Measurements from ENCODE around the gene SNN.

DNA sequence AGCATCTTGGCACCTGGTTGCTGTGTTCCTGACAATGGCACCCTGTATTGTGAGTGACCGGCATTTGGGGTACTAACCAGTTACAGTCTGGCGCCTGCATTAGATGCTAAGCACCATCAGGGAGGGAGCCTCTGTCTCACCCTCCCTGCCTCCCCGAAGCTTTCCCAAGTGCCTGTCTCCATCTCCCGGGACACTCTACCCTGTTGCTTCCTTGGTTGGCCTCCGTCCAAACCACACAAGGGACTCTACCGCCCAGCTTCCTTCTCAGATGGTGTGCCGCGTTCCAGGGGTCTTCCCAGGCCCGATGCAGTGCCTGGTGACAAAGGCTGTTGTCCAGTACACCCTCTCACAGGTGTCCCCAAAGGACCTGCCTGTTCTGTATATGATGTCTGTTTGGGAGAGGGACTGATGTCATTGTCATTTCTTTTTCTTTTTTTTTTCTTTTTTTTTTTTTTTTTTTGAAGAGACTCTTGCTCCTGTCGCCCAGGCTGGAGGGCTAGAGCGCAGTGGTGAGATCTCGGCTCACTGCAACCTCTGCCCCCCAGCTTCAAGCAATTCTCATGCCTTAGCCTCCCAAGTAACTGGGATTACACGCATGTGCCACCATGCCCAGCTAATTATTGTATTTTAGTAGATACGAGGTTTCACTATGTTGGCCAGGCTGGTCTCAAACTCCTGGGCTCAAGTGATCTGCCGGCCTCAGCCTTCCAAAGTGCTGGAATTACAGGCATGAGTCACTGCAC lies 6.7 kb downstream of the SNN start:
- TF ChIP-seq POU5F1 (IDR thresholded peaks at IDR 0.05; ENCODE audit: low read depth, low read length) (no peak), SP1 (IDR thresholded peaks at IDR 0.05; ENCODE audit: low read depth, low read length) (no peak), POLR2A (IDR thresholded peaks at IDR 0.05; ENCODE audit: control extremely low read depth in 1 of 2, low read depth in 2 of 2, low read length in 2 of 2) (no peak)
